ENCODE data around the gene AVPR2. TPM values are rescaled to one million over a fixed set of nuclear protein-coding genes. Genes with fewer than 3 reads are reported as not detected.

The AVPR2 gene
- total RNA-seq, 2 donors from 2014 or later: 2.3 to 4.7 TPM

DNA sequence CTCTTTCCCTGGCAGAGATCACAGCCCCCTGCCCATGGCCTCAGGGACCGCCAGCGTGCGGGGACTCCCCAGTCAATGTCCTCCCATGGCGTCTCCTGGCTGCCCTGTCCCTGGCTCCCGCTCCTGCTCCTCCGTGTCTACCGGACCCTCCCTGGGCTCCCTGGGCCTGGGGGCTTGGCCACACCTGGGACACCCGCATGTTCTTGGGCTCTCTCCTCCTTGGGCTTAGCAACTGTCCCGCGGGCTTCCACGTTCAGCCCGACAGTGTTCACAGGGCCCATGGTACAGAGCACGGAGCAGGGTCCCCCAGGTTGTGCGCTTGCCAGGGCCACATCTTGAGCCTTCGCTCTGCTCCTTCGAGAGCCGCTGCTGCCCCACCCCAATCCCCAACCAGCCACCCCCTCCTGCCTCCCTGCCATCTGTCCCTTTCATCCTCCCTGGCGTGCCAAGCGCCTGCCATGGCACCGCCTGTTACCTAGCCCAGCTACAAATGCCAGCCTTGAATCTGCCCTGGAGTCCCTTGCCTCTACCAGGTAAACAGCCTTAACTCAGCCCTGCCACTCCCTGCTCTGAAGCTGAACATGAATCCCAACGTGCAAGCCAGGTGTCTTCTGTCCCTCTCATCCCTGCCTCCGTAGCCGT, 3.9 kb downstream of the AVPR2 start:
- Histone ChIP-seq H3K4me1 (no peaks in the 10 kb centered on the region), H3K4me3 (no peak overlapping the region), H3K27me3 (peaks cover 0 to 3% of the 10 kb centered on the region in 2 donors), H3K27ac (no peak overlapping the region), H3K36me3 (no peaks in the 10 kb centered on the region), H3K9me3 (no peaks in the 10 kb centered on the region)
- TF ChIP-seq, protein P1, sequence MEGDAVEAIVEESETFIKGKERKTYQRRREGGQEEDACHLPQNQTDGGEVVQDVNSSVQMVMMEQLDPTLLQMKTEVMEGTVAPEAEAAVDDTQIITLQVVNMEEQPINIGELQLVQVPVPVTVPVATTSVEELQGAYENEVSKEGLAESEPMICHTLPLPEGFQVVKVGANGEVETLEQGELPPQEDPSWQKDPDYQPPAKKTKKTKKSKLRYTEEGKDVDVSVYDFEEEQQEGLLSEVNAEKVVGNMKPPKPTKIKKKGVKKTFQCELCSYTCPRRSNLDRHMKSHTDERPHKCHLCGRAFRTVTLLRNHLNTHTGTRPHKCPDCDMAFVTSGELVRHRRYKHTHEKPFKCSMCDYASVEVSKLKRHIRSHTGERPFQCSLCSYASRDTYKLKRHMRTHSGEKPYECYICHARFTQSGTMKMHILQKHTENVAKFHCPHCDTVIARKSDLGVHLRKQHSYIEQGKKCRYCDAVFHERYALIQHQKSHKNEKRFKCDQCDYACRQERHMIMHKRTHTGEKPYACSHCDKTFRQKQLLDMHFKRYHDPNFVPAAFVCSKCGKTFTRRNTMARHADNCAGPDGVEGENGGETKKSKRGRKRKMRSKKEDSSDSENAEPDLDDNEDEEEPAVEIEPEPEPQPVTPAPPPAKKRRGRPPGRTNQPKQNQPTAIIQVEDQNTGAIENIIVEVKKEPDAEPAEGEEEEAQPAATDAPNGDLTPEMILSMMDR (IDR thresholded peaks at IDR 0.05): no peak
- DNase-seq (ENCODE audit: low spot score): no peak

DNA sequence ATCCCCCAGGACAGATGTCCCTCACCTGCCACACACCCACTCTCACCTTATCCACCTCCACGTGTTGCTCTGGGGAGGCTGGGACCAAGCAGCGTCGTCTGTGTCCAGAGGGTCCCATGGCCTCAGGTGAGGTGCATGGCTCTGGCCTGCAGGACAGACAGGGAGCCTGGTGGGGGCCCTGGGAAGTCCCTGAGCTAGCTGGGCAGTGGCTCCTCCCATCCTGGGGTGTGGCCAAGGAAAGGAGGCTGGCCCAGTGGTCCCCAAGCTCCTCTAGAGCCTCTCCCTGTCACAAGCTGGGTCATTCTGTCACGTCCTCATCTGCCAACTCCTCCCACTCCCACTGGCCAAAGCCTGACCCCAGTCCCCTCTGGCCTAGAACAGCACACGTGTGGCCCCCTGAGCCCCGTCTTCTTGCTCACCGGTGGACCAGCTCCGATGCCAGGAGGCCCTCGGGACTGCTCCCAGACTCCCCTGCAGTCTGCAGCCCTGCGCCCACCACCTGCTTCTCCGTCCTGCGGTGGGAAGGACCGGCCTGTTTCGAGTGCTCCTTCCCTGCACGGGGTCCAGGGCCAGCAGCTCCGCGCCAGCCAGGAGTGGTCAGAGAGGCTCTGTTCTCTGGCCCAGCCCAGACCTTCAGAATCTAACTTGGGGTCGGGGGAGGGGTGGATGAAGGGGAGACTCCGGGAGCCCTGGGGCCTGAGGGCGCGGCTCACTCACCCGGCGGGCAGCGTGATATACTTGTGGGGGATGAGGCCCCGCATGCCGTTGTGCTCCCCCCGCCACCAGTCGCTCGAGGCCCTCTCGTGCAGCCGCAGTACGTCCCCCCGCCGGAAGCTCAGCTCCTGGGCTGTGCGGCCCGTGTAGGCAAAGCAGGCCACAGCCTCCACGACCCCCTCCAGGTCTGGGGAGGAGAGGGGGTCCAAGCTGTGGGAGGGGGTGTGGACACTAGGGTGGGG, 4.8 kb downstream of the AVPR2 start:
- H3K36me3 ChIP-seq: no peaks in the 10 kb centered on the region
- no peak for DNase-seq (ENCODE audit: low spot score)
- no peaks in the 10 kb centered on the region for H3K9me3 ChIP-seq
- no peak overlapping the region for H3K27ac ChIP-seq
- no peaks in the 10 kb centered on the region for H3K4me1 ChIP-seq
- H3K4me3 ChIP-seq: no peak overlapping the region
- peaks cover 0 to 3% of the 10 kb centered on the region in 2 donors for H3K27me3 ChIP-seq
- TF ChIP-seq, protein P1 (IDR thresholded peaks at IDR 0.05): no peak

DNA sequence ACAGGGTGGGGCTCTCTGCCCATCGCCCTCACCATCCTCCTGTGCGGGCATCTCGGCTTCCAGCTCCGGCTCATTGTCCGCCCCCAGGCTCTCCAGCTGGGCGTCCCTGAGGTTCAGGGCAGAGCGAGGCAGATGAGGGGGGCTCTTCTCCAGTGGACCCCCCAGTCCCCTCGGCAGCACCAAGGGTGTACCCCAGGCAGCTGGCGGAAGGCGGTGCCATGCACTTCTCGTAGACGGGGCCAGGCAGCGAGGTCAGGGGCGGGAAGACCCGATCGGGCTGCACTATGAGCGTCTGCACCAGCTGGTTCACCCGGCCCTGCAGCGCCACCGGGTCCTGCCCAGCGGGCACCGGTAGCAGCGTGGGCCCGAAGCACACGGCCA, 5.5 kb downstream of the AVPR2 start:
- no peak for DNase-seq (ENCODE audit: low spot score)
- H3K4me1 ChIP-seq: no peaks in the 10 kb centered on the region
- H3K36me3 ChIP-seq: no peaks in the 10 kb centered on the region
- H3K27ac ChIP-seq: no peak overlapping the region
- no peak overlapping the region for H3K4me3 ChIP-seq
- peaks cover 0 to 3% of the 10 kb centered on the region in 2 donors for H3K27me3 ChIP-seq
- TF ChIP-seq, protein P1 (IDR thresholded peaks at IDR 0.05): no peak
- H3K9me3 ChIP-seq: no peaks in the 10 kb centered on the region

GRCh38 chrX:153910446-153910845, 6.0 kb downstream of the AVPR2 start:
- no peak for DNase-seq (ENCODE audit: low spot score)
- Histone ChIP-seq H3K4me1 (no peaks in the 10 kb centered on the region), H3K4me3 (no peak overlapping the region), H3K36me3 (no peaks in the 10 kb centered on the region), H3K9me3 (no peaks in the 10 kb centered on the region), H3K27me3 (peaks cover 0 to 3% of the 10 kb centered on the region in 2 donors), H3K27ac (no peak overlapping the region)
- TF ChIP-seq, protein P1 (IDR thresholded peaks at IDR 0.05): no peak

- H3K27ac ChIP-seq: no peak overlapping the region
- TF ChIP-seq, protein P1 (IDR thresholded peaks at IDR 0.05): no peak
- no peaks in the 10 kb centered on the region for H3K9me3 ChIP-seq
- H3K36me3 ChIP-seq: no peaks in the 10 kb centered on the region
- no peak for DNase-seq (ENCODE audit: low spot score)
- no peak overlapping the region for H3K4me3 ChIP-seq
- peaks cover 0 to 3% of the 10 kb centered on the region in 2 donors for H3K27me3 ChIP-seq
- no peaks in the 10 kb centered on the region for H3K4me1 ChIP-seq
Measured at GRCh38 chrX:153911798-153912197, 7.3 kb downstream of the AVPR2 start.
